Activated naive CD4-positive, alpha-beta T cell treated with anti-CD3 and anti-CD28 coated beads, Interleukin-2, amount 50 U/mL, for 16 hours (primary cell): ENCODE results near the gene HPCAL1.

Source experiments
- DNase-seq: peaks from one replicate; pipeline ENCODE4 v3.0.0-alpha.2; 2020

The HPCAL1 gene

GRCh38 chr2:10372862-10373240 is 70.1 kb downstream of the HPCAL1 start:
- no peak for DNase-seq

- no peak for DNase-seq
Measured at GRCh38 chr2:10373931-10374330, 71.2 kb downstream of the HPCAL1 start.

GRCh38 chr2:10374362-10374943 is 71.7 kb downstream of the HPCAL1 start:
- DNase-seq = no peak

GRCh38 chr2:10375570-10376281 is 73.0 kb downstream of the HPCAL1 start:
- peak; percentile 48 for DNase-seq

- no peak for DNase-seq
Measured at GRCh38 chr2:10377052-10377746, 74.5 kb downstream of the HPCAL1 start.

GRCh38 chr2:10377747-10378085 is 75.0 kb downstream of the HPCAL1 start:
- DNase-seq = no peak

- peak; percentile 24 for DNase-seq
Measured at GRCh38 chr2:10378189-10378588, 75.5 kb downstream of the HPCAL1 start.

GRCh38 chr2:10380048-10380926 is 77.6 kb downstream of the HPCAL1 start:
- DNase-seq = no peak

GRCh38 chr2:10381997-10382353 is 79.3 kb downstream of the HPCAL1 start:
- DNase-seq = no peak

- DNase-seq = no peak
Measured at GRCh38 chr2:10382354-10383061, 79.8 kb downstream of the HPCAL1 start.

GRCh38 chr2:10383960-10384734 is 81.4 kb downstream of the HPCAL1 start:
- no peak for DNase-seq

GRCh38 chr2:10385501-10385900 is 82.8 kb downstream of the HPCAL1 start:
- DNase-seq = no peak

- DNase-seq = no peak
Measured at GRCh38 chr2:10385933-10386773, 83.4 kb downstream of the HPCAL1 start.

GRCh38 chr2:10387033-10387432 is 84.3 kb downstream of the HPCAL1 start:
- no peak for DNase-seq

- DNase-seq = no peak
Measured at GRCh38 chr2:10388954-10389560, 86.4 kb downstream of the HPCAL1 start.

GRCh38 chr2:10389573-10389972 is 86.9 kb downstream of the HPCAL1 start:
- DNase-seq = no peak

- no peak for DNase-seq
Measured at GRCh38 chr2:10390369-10390801, 87.7 kb downstream of the HPCAL1 start.

GRCh38 chr2:10392100-10392499 is 89.4 kb downstream of the HPCAL1 start:
- no peak for DNase-seq

- DNase-seq = no peak
Measured at GRCh38 chr2:10392548-10392947, 89.8 kb downstream of the HPCAL1 start.

- no peak for DNase-seq
Measured at GRCh38 chr2:10392951-10393639, 90.4 kb downstream of the HPCAL1 start.
